Keratinocyte (primary cell): Measurements from ENCODE around the gene DYDC1.

Source experiments
- EZH2 ChIP-seq: IDR thresholded peaks from one replicate; pipeline ENCODE4 v1.6.1; 2012; ENCODE audit warnings: inconsistent platforms, mild to moderate bottlenecking, low read length, moderate library complexity
- TF ChIP-seq, protein P1 (sequence below), 3 experiments: IDR thresholded peaks in 1 of 3; conservative IDR thresholded peaks in 1 of 3; optimal IDR thresholded peaks in 1 of 3; 2 replicates in 2 of 3; 3 replicates in 1 of 3; pipeline versions ENCODE3 to v1.5.1; 2011; ENCODE audit warnings: low read length in 3 of 3, mild to moderate bottlenecking in 3 of 3, moderate library complexity in 2 of 3, control low read depth in 1 of 3, inconsistent platforms in 1 of 3; ENCODE audit not compliant: insufficient read depth in 2 of 3; ENCODE audit errors: extremely low read depth in 1 of 3

DNA sequence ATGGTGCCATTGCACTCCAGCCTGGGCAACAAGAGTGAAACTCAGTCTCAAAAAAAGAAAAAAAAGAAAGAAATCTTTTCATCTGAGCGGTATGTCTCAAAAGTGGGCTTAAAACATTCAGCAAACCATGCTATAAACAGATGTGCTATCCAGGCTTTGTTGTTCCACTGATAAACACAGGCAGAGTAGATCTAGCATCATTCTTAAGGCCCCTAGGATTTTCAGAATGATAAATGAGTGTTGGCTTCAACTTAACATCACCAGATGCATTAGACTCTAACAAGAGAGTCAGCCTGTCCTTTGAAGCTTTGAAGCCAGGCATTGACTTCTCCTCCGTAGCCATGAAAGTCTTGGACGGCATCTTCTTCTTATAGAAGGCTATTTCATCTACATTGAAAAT lies 23.1 kb upstream of the DYDC1 start:
- TF ChIP-seq, protein P1, sequence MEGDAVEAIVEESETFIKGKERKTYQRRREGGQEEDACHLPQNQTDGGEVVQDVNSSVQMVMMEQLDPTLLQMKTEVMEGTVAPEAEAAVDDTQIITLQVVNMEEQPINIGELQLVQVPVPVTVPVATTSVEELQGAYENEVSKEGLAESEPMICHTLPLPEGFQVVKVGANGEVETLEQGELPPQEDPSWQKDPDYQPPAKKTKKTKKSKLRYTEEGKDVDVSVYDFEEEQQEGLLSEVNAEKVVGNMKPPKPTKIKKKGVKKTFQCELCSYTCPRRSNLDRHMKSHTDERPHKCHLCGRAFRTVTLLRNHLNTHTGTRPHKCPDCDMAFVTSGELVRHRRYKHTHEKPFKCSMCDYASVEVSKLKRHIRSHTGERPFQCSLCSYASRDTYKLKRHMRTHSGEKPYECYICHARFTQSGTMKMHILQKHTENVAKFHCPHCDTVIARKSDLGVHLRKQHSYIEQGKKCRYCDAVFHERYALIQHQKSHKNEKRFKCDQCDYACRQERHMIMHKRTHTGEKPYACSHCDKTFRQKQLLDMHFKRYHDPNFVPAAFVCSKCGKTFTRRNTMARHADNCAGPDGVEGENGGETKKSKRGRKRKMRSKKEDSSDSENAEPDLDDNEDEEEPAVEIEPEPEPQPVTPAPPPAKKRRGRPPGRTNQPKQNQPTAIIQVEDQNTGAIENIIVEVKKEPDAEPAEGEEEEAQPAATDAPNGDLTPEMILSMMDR (optimal IDR thresholded peaks at IDR 0.05 in 1 of 3, IDR thresholded peaks at IDR 0.05 in 1 of 3, conservative IDR thresholded peaks at IDR 0.05 in 1 of 3; ENCODE audit: extremely low read depth in 1 of 3, insufficient read depth in 2 of 3, low read length in 3 of 3): no peak
- TF ChIP-seq EZH2: no peak
